GM23338 (cell line): ENCODE data around the gene F8. TPM values are rescaled to one million over a fixed set of nuclear protein-coding genes. Genes with fewer than 3 reads are reported as not detected.
A peak's percentile ranks its signal among the peaks of the same experiment; 100 is the strongest.

ENCODE experiments used
- ATAC-seq: fragments of 200-7000 bp; cut with Tn5 transposase; 3 replicates; pipeline ENCODE4 v1.9.1; 2020
- DNase-seq: peaks from one replicate; pipeline ENCODE4 v3.0.0-alpha.2; 2015; ENCODE audit warnings: low spot score
- H2AFZ ChIP-seq: fragments of 200-600 bp; sonication (generic); 2 replicates; pipeline ENCODE4 v1.8.0; 2016; ENCODE audit warnings: antibody characterized with exemption, mild to moderate bottlenecking, moderate library complexity
- H3F3A ChIP-seq: fragments of 200-600 bp; sonication (generic); replicated peaks from 2 replicates; pipeline ENCODE4 v1.8.0; 2017; ENCODE audit warnings: antibody characterized with exemption, mixed run types, low read depth
- H3K27ac ChIP-seq: fragments of 200-600 bp; sonication (generic); 2 replicates; pipeline ENCODE4 v1.6.1; 2016; ENCODE audit warnings: low read depth
- H3K27me3 ChIP-seq: fragments of 200-600 bp; sonication (generic); 2 replicates; pipeline ENCODE4 v1.8.0; 2016; ENCODE audit warnings: mild to moderate bottlenecking, mixed run types, moderate library complexity; ENCODE audit not compliant: insufficient read depth
- H3K36me3 ChIP-seq: fragments of 200-600 bp; sonication (generic); 2 replicates; pipeline ENCODE4 v1.8.0; 2016; ENCODE audit warnings: mild to moderate bottlenecking; ENCODE audit not compliant: insufficient read depth
- H3K4me1 ChIP-seq: fragments of 200-600 bp; sonication (generic); 2 replicates; pipeline ENCODE4 v1.8.0; 2016; ENCODE audit warnings: mild to moderate bottlenecking, moderate library complexity; ENCODE audit not compliant: insufficient read depth
- H3K4me2 ChIP-seq: fragments of 200-600 bp; sonication (generic); 2 replicates; pipeline ENCODE4 v1.7.1; 2017; ENCODE audit warnings: mixed run types
- H3K4me3 ChIP-seq: fragments of 200-600 bp; sonication (generic); 2 replicates; pipeline ENCODE4 v1.6.1; 2016; ENCODE audit warnings: mixed run types
- H3K79me2 ChIP-seq: fragments of 200-600 bp; sonication (generic); replicated peaks from 2 replicates; pipeline ENCODE4 v1.8.0; 2017; ENCODE audit warnings: mild to moderate bottlenecking; ENCODE audit not compliant: insufficient read depth
- H3K9me2 ChIP-seq: fragments of 200-600 bp; sonication (generic); 2 replicates; pipeline ENCODE4 v1.8.0; 2017; ENCODE audit not compliant: insufficient read depth
- H4K20me1 ChIP-seq: fragments of 200-600 bp; sonication (generic); replicated peaks from 2 replicates; pipeline ENCODE4 v1.8.0; 2017; ENCODE audit warnings: mild to moderate bottlenecking; ENCODE audit not compliant: insufficient read depth
- H3K27ac Mint-ChIP-seq: 2 replicates; pipeline ENCODE4 v1.8.0; 2020; ENCODE audit warnings: inconsistent platforms, mild to moderate bottlenecking, moderate library complexity, mixed read lengths
- H3K27me3 Mint-ChIP-seq: 3 replicates; pipeline ENCODE4 v1.8.0; 2022; ENCODE audit warnings: low read depth, mild to moderate bottlenecking, moderate library complexity, mixed read lengths, inconsistent platforms; ENCODE audit not compliant: insufficient read depth, poor library complexity
- H3K36me3 Mint-ChIP-seq: 3 replicates; pipeline ENCODE4 v1.8.0; 2021; ENCODE audit warnings: low read depth, mild to moderate bottlenecking, inconsistent platforms, moderate library complexity, mixed read lengths
- H3K4me1 Mint-ChIP-seq: 3 replicates; pipeline ENCODE4 v1.8.0; 2020; ENCODE audit warnings: mild to moderate bottlenecking, inconsistent platforms, mixed read lengths
- H3K4me3 Mint-ChIP-seq: 3 replicates; pipeline ENCODE4 v1.8.0; 2021; ENCODE audit warnings: moderate library complexity, mild to moderate bottlenecking, inconsistent platforms, mixed read lengths
- H3K9me3 Mint-ChIP-seq: 3 replicates; pipeline ENCODE4 v1.8.0; 2020; ENCODE audit warnings: moderate library complexity, mild to moderate bottlenecking, inconsistent platforms, mixed read lengths
- CREB1 ChIP-seq: fragments of 250-450 bp; sonication (Bioruptor Pico); IDR thresholded peaks from 2 replicates; pipeline ENCODE4 v1.5.0; 2020; ENCODE audit warnings: low read depth, mild to moderate bottlenecking, moderate library complexity
- ETS1 ChIP-seq: IDR thresholded peaks from 2 replicates; pipeline ENCODE4 v1.6.1; 2016; ENCODE audit warnings: antibody characterized with exemption
- EZH2 ChIP-seq: fragments of 200-600 bp; sonication (generic); IDR thresholded peaks from one replicate; pipeline ENCODE4 v1.8.0; 2017; ENCODE audit warnings: antibody characterized with exemption, mild to moderate bottlenecking, low read depth; ENCODE audit not compliant: unreplicated experiment
- EZH2phosphoT487 ChIP-seq: fragments of 200-600 bp; sonication (generic); IDR thresholded peaks from one replicate; pipeline ENCODE4 v1.8.1; 2018; ENCODE audit warnings: antibody characterized with exemption; ENCODE audit not compliant: unreplicated experiment
- JUNB ChIP-seq: IDR thresholded peaks from one replicate; pipeline ENCODE4 v1.6.1; 2016; ENCODE audit warnings: antibody characterized with exemption; ENCODE audit not compliant: unreplicated experiment
- NANOG ChIP-seq: IDR thresholded peaks from 2 replicates; pipeline ENCODE4 v1.6.1; 2016; ENCODE audit warnings: antibody characterized with exemption, borderline replicate concordance
- POLR2AphosphoS5 ChIP-seq: IDR thresholded peaks from 2 replicates; pipeline ENCODE4 v1.6.1; 2016; ENCODE audit warnings: antibody characterized with exemption, low read depth
- STAT1 ChIP-seq: IDR thresholded peaks from one replicate; pipeline ENCODE4 v1.6.1; 2016; ENCODE audit warnings: antibody characterized with exemption; ENCODE audit not compliant: unreplicated experiment
- ZNF114 ChIP-seq: fragments of 250-450 bp; sonication (Bioruptor Pico); IDR thresholded peaks from 2 replicates; pipeline ENCODE4 v1.5.0; 2020; ENCODE audit warnings: mild to moderate bottlenecking, moderate library complexity
- ZNF331 ChIP-seq: fragments of 250-450 bp; sonication (Bioruptor Pico); IDR thresholded peaks from 2 replicates; pipeline ENCODE4 v1.5.0; 2020; ENCODE audit warnings: low read depth, mild to moderate bottlenecking, moderate library complexity
- ZNF462 ChIP-seq: fragments of 250-450 bp; sonication (Bioruptor Pico); IDR thresholded peaks from 2 replicates; pipeline ENCODE4 v1.5.0; 2020; ENCODE audit warnings: mild to moderate bottlenecking, moderate library complexity
- polyA plus RNA-seq: library from polyadenylated mRNA; unstranded; fragments of >200 nt; fragmentation: Nextera tagmentation; extraction: Ambion mirVana; gene quantifications from 2 replicates; pipeline ENCODE4 v1.2.1, GENCODE V29; 2016
- total RNA-seq: library from RNA; depleted of rRNA; stranded (reverse); fragments of >200 nt; shearing (Covaris generic); gene quantifications from 2 replicates; pipeline ENCODE4 v1.2.3, GENCODE V29; 2014

The F8 gene
- total and polyA plus RNA-seq, 2 experiments from 2014 or later, result 0.70 to 1.8 TPM

- ATAC-seq (peak; percentile 95), DNase-seq (peak; percentile 77)
- Histone ChIP-seq H3K4me3 (peak within 1 kb of the TSS; percentile 87), H4K20me1 (no peaks in the 10 kb centered on the region), H3K9me2 (no peaks in the 10 kb centered on the region), H3K79me2 (peaks cover 19% of the 10 kb centered on the region), H3K27me3 (no peaks in the 10 kb centered on the region), H3K36me3 (no peaks in the 10 kb centered on the region), H3F3A (no peaks in the 10 kb centered on the region), H3K4me2 (peak within 1 kb of the TSS; percentile 84), H2AFZ (peak within 1 kb of the TSS; percentile 96), H3K4me1 (no peaks in the 10 kb centered on the region; the same call in 1 of the 2 replicates), H3K27ac (peak within 1 kb of the TSS; percentile 86)
- TF ChIP-seq ETS1 (no peak), EZH2phosphoT487 (no peak), STAT1 (no peak), NANOG (no peak), EZH2 (no peak), POLR2AphosphoS5 (peak; percentile 89), ZNF114 (CRISPR knock-in tag) (no peak), JUNB (no peak)
- Mint-ChIP-seq H3K27me3 (no peaks in the 10 kb centered on the region), H3K4me3 (peak within 1 kb of the TSS; percentile 94), H3K36me3 (peaks cover 21% of the 10 kb centered on the region; the same call in 2 of the 3 replicates), H3K4me1 (no peaks in the 10 kb centered on the region; the same call in 1 of the 3 replicates), H3K27ac (peak within 1 kb of the TSS; percentile 94), H3K9me3 (no peaks in the 10 kb centered on the region)
These were observed 48.6 kb upstream of the F8 start, which contains the start of the genes BRCC3, CMC4 and MTCP1 for GRCh38 chrX:155070975-155071693. BRCC3 (plus strand) TSS chrX:155071508; CDS start chrX:155071528, 20 bp downstream. CMC4 (minus strand) TSS chrX:155071136; CDS start chrX:155064023, 7,113 bp downstream. MTCP1 (minus strand) TSS chrX:155071136; CDS start chrX:155066010, 5,126 bp downstream.

GRCh38 chrX:155070663-155070974 is 48.1 kb upstream of the F8 start:
- H3K4me2 ChIP-seq, result peak overlapping the region; percentile 84
- no peaks in the 10 kb centered on the region for H3F3A ChIP-seq
- no peaks in the 10 kb centered on the region for H3K9me3 Mint-ChIP-seq
- ATAC-seq (peak; percentile 41), DNase-seq (no peak)
- H3K36me3 ChIP-seq, result no peaks in the 10 kb centered on the region
- H3K4me3 ChIP-seq, result peak overlapping the region; percentile 79
- no peaks in the 10 kb centered on the region for H4K20me1 ChIP-seq
- peak overlapping the region; percentile 96; the same call in 1 of the 2 replicates for H2AFZ ChIP-seq
- H3K9me2 ChIP-seq, result no peaks in the 10 kb centered on the region
- H3K27me3 Mint-ChIP-seq, result no peaks in the 10 kb centered on the region
- H3K27ac Mint-ChIP-seq, result peak overlapping the region; percentile 94
- H3K79me2 ChIP-seq, result peaks cover 19% of the 10 kb centered on the region
- H3K36me3 Mint-ChIP-seq, result peaks cover 20% of the 10 kb centered on the region; the same call in 2 of the 3 replicates
- H3K4me1 Mint-ChIP-seq, result no peaks in the 10 kb centered on the region; the same call in 1 of the 3 replicates
- H3K27me3 ChIP-seq, result no peaks in the 10 kb centered on the region
- H3K4me3 Mint-ChIP-seq, result peak overlapping the region; percentile 79
- peak overlapping the region; percentile 86 for H3K27ac ChIP-seq
- H3K4me1 ChIP-seq, result no peaks in the 10 kb centered on the region; the same call in 1 of the 2 replicates
- TF ChIP-seq ZNF114 (CRISPR knock-in tag) (no peak), JUNB (no peak), ZNF331 (CRISPR knock-in tag) (no peak), ETS1 (no peak), ZNF462 (CRISPR knock-in tag) (no peak), STAT1 (no peak), POLR2AphosphoS5 (no peak), EZH2phosphoT487 (no peak), CREB1 (CRISPR knock-in tag) (no peak)
